ENCODE data around the gene SMYD5. TPM values are rescaled to one million over a fixed set of nuclear protein-coding genes. Genes with fewer than 3 reads are reported as not detected.

Gene SMYD5
- total RNA-seq, 4 donors from 2014 or later: 5.1 to 46.2 (median 15.6) TPM

DNA sequence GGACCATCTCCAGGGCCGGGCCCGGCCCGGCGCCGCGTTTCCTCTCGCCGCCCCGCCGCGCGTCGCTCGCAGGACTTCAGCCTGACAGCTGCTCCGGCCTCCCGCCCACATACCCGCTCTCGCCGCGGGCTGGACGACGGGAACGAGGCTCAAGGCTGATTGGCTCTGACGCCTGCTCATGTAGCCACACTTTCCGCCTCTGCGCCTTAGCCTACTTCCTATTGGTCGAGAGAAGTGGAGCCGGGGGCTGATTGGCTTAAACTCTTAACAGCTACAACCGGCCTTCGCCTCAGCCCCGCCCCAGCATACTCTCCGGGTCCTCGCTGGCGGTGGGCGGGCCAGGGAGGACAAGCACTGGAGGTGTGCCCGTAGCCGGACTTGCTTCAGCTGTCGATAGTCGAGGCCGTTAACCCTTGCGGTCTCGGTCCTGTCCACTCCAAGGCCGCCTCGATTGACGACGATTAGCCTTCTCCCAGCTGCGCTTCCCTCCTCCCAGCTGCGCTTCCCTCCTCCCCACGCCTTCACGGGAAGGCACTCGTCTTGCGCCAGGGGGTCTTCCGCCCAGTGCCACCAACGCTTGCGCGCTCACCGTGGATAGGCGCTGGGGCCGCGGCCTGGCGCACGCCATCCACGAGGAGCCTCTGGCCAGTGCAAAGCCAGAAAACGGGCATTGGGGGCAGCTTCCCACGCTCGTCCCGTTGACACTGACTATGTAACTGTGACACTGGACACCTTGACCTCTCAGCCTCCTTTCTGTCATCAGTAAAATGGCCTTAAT lies 19.3 kb downstream of the SMYD5 start, which contains the start of gene PRADC1:
PRADC1 (minus strand) TSS at position 86 of the 778 bp plus-strand sequence; CDS start at position 7, 79 bp downstream.
- H3K4me1 ChIP-seq: peaks cover 0 to 27% (median 6%) of the 10 kb centered on the region in 4 donors
- H3K27me3 ChIP-seq: no peaks in the 10 kb centered on the region
- peak; percentile 73 to 81 for TF ChIP-seq POLR2A (IDR thresholded peaks at IDR 0.05)
- TF ChIP-seq, protein P1, sequence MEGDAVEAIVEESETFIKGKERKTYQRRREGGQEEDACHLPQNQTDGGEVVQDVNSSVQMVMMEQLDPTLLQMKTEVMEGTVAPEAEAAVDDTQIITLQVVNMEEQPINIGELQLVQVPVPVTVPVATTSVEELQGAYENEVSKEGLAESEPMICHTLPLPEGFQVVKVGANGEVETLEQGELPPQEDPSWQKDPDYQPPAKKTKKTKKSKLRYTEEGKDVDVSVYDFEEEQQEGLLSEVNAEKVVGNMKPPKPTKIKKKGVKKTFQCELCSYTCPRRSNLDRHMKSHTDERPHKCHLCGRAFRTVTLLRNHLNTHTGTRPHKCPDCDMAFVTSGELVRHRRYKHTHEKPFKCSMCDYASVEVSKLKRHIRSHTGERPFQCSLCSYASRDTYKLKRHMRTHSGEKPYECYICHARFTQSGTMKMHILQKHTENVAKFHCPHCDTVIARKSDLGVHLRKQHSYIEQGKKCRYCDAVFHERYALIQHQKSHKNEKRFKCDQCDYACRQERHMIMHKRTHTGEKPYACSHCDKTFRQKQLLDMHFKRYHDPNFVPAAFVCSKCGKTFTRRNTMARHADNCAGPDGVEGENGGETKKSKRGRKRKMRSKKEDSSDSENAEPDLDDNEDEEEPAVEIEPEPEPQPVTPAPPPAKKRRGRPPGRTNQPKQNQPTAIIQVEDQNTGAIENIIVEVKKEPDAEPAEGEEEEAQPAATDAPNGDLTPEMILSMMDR (IDR thresholded peaks at IDR 0.05): peak in 1 of 6 experiments; percentile 5
- DNase-seq: peak; percentile 97 to 100 (median 99)
- no peaks in the 10 kb centered on the region for H3K9me3 ChIP-seq
- H3K27ac ChIP-seq: peak within 1 kb of the TSS; percentile 90 to 97 (median 92)
- H3K36me3 ChIP-seq: peaks cover 0 to 14% (median 0%) of the 10 kb centered on the region in 3 donors
- H3K4me3 ChIP-seq: peak within 1 kb of the TSS; percentile 83 to 90 (median 86)

DNA sequence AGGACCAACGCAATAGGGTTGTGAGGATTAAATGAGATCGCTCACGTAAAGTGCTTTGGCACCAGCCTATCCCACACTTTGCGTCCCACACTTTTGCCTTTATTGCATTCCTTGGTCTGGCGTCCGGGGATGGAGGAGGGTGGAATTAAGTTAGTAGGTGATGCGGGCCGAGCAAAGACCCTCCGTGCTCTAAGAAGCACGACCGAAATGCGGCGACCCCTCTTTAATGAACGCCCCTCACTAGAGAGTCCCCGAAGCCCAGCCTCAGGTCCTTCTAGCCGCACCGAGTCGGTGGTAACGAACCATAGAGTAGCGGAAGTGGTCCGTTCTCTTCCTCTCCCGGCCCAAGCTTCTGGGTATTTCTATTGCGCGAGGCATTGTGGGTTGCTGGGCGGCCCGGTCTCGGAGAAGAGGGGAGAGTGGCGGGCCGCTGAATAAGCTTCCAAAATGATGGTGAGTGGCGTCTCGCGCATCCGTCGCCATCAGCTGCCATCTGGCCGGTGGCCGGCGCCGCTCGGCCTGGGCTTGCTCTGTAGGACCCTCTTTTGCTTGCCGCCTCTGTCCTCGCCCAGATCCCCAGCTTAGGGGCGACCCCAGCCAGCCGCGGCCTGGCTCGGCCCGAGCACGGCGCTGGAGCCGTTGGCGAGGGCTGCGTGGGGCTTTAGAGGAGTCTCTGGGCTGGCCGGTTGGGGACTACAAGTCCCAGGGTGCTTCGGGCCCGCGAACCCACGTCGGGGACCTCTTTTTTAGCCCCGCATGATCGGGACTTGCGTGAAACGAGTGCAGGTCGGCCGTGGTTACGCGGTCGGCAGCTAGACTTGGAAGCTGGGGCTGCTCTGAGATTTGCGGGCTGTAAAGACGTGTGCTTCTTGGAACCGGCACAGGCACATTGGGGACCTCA lies 20.1 kb downstream of the SMYD5 start, which contains the start of gene CCT7:
CCT7 (plus strand) TSS at position 377 of the 901 bp plus-strand sequence; CDS start at position 448, 71 bp downstream.
- peak within 1 kb of the TSS; percentile 83 to 90 (median 86) for H3K4me3 ChIP-seq
- peaks cover 0 to 33% (median 6%) of the 10 kb centered on the region in 4 donors for H3K4me1 ChIP-seq
- H3K9me3 ChIP-seq: no peaks in the 10 kb centered on the region
- peak within 1 kb of the TSS; percentile 90 to 97 (median 92) for H3K27ac ChIP-seq
- no peaks in the 10 kb centered on the region for H3K27me3 ChIP-seq
- peaks cover 0 to 8% (median 0%) of the 10 kb centered on the region in 3 donors for H3K36me3 ChIP-seq
- peak; percentile 73 to 77 for TF ChIP-seq POLR2A (IDR thresholded peaks at IDR 0.05)
- TF ChIP-seq, protein P1 (IDR thresholded peaks at IDR 0.05): no peak
- DNase-seq: peak; percentile 85 to 95 (median 94)

DNA sequence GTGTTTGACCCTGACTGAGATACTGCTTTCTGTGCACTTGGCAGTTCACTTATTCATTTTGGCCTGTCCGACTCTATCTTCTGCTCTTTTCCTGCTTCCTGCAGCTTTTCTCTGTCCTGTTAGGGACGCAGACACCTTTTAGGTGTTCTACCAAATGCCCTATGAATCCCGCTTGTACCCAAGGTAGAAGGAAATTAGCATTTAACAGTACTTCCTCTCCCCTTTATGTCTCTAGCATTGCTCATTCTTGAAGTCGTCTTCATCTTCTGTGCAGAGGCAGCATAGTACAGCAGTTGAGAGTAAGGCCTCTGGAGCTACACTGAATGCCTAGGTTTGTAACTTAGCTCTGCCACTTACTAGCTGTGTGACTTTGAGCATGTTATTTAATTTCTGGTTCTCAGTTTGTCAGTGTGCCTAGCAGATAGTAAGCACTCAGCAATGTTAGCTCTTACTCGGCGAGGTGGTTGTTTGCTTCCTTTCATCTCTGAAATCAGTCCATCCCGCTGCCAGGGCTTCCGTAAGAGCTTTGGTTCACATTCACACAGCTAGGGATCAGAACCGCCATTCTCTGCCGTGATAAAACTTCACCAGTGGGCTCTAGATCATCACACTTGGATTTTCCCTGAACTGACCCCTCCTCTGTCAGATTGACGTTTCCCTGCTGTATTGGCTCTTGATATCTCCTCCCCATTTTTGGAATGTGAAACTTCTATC lies 21.4 kb downstream of the SMYD5 start:
- peaks cover 0 to 8% (median 0%) of the 10 kb centered on the region in 3 donors for H3K36me3 ChIP-seq
- H3K9me3 ChIP-seq: no peaks in the 10 kb centered on the region
- peak overlapping the region in 2 of 4 donors; percentile 90 to 97 for H3K27ac ChIP-seq
- peak overlapping the region in 3 of 4 donors; percentile 83 to 90 (median 89) for H3K4me3 ChIP-seq
- H3K4me1 ChIP-seq: peaks cover 0 to 33% (median 6%) of the 10 kb centered on the region in 4 donors
- TF ChIP-seq, protein P1 (IDR thresholded peaks at IDR 0.05): no peak
- no peak for TF ChIP-seq POLR2A (IDR thresholded peaks at IDR 0.05)
- no peak for DNase-seq
- H3K27me3 ChIP-seq: no peaks in the 10 kb centered on the region

DNA sequence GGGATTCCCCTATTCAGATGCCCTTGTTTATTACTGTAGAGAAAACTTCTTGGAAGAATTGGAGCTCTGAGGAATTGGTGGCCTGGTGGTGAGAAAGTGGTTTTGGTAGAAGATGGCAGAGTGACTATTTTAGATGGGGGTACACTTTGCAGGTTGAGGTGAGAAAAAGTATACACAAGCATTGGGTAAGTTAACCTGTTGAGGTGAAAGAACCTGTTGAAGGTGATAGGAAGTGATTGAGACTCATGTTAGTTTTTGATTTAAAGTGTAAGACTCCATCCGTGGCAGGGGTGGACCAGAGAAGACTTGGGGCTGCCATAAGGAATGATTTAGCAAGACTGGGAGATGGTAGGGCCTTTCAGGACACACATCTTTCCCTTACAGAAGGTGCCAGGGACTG lies 23.1 kb downstream of the SMYD5 start:
- H3K27ac ChIP-seq: no peak overlapping the region
- no peaks in the 10 kb centered on the region for H3K9me3 ChIP-seq
- no peaks in the 10 kb centered on the region for H3K27me3 ChIP-seq
- no peak overlapping the region for H3K4me3 ChIP-seq
- H3K36me3 ChIP-seq: peaks cover 0 to 20% (median 0%) of the 10 kb centered on the region in 3 donors
- DNase-seq: no peak
- TF ChIP-seq, protein P1 (IDR thresholded peaks at IDR 0.05): no peak
- TF ChIP-seq POLR2A (IDR thresholded peaks at IDR 0.05): no peak
- H3K4me1 ChIP-seq: peaks cover 0 to 32% (median 6%) of the 10 kb centered on the region in 4 donors

DNA sequence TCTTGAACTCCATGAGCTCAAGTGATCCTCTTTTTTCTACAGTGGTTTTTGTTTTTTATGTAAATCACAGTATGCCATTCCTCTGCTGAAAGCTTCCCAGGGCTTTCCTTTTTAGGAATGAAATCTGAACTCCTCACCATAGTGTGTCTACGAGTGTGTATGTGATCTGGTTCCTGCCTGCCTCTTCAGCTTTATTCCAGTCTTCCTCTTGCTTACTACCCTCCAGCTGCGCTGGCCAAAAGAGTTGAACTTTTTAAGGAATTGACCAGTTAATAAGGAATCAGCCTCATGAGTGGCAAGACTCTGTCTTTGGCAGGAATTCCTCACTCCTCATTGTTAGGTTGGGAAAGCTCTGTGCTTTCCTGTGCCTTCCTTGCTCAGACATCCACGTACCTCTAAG lies 24.1 kb downstream of the SMYD5 start:
- no peak for TF ChIP-seq POLR2A (IDR thresholded peaks at IDR 0.05)
- TF ChIP-seq, protein P1 (IDR thresholded peaks at IDR 0.05): no peak
- Histone ChIP-seq H3K4me3 (no peak overlapping the region), H3K27me3 (no peaks in the 10 kb centered on the region), H3K27ac (no peak overlapping the region), H3K9me3 (no peaks in the 10 kb centered on the region), H3K36me3 (peaks cover 0 to 28% (median 0%) of the 10 kb centered on the region in 3 donors), H3K4me1 (peaks cover 0 to 28% (median 3%) of the 10 kb centered on the region in 4 donors)
- DNase-seq: no peak

Data from Peyer's patch (tissue), 4 donors.